Endothelial cell of umbilical vein (primary cell): Measurements from ENCODE around the gene USP35. TPM values are rescaled to one million over a fixed set of nuclear protein-coding genes. Genes with fewer than 3 reads are reported as not detected.

Source experiments
- BruUV-seq: library from RNA; stranded (reverse); fragments of 400-500 nt; replicated peaks from 2 replicates; lab custom pipeline; 2021; lab: Mats Ljungman, UMichigan
- CTCF ChIA-PET: fragments of 300-600, 350-600 bp; sonication (Branson Sonifier 250); formaldehyde crosslinking; loops from one replicate; lab custom pipeline; 2021; ENCODE audit warnings: antibody characterized with exemption, inconsistent platforms; lab: Charles Lee
- POLR2A ChIA-PET: fragments of 300-600, 350-600 bp; sonication (Branson Sonifier 250); formaldehyde crosslinking; loops from one replicate; lab custom pipeline; 2021; ENCODE audit warnings: antibody characterized with exemption, inconsistent platforms; lab: Charles Lee
- DNase-seq: peaks from one replicate; pipeline ENCODE4 v3.0.0-alpha.2; 2011; ENCODE audit warnings: low read depth, low spot score
- FAIRE-seq: peaks from 2 replicates; lab custom pipeline; 2011; peaks lifted over from hg19 to GRCh38; lab: Jason Lieb, UNC
- H2AFZ ChIP-seq: 2 replicates; pipeline ENCODE4 v1.6.0; 2012; ENCODE audit warnings: low read depth, low read length, control low read depth, inconsistent platforms
- H3K27ac ChIP-seq: 2 replicates; pipeline ENCODE4 v1.5.1; 2011; ENCODE audit warnings: low read depth, mild to moderate bottlenecking, control low read depth, low read length, moderate library complexity; ENCODE audit not compliant: insufficient read depth
- H3K27me3 ChIP-seq, 2 experiments: 2 replicates each; pipeline versions ENCODE4 v1.6.0 to v1.6.1; 2011; ENCODE audit warnings: low read length in 2 of 2, mixed read lengths in 1 of 2; ENCODE audit not compliant: control insufficient read depth in 2 of 2, insufficient read depth in 2 of 2
- H3K36me3 ChIP-seq, 2 experiments: 2 replicates in 1 of 2; 3 replicates in 1 of 2; pipeline ENCODE4 v1.5.1; 2011; ENCODE audit warnings: low read length in 2 of 2, mild to moderate bottlenecking in 1 of 2, moderate library complexity in 1 of 2; ENCODE audit not compliant: control insufficient read depth in 2 of 2, insufficient read depth in 2 of 2; ENCODE audit errors: extremely low read depth in 1 of 2
- H3K4me1 ChIP-seq: 3 replicates; pipeline ENCODE4 v1.5.1; 2011; ENCODE audit warnings: mild to moderate bottlenecking, low read length; ENCODE audit not compliant: control insufficient read depth, insufficient read depth; ENCODE audit errors: extremely low read depth
- H3K4me2 ChIP-seq: 2 replicates; pipeline ENCODE4 v1.6.1; 2011; ENCODE audit warnings: low read length, control low read depth, mixed read lengths; ENCODE audit not compliant: insufficient read depth
- H3K4me3 ChIP-seq, 3 experiments: fragments of 200-600 bp in 1 of 3; sonication (generic), shearing (Covaris generic) in 1 of 3; replicated peaks in 1 of 3; 2 replicates each; pipeline ENCODE4 v1.5.1; 2011 to 2016; ENCODE audit warnings: control low read depth in 3 of 3, low read length in 3 of 3, mild to moderate bottlenecking in 2 of 3, inconsistent platforms in 1 of 3, low read depth in 1 of 3, moderate library complexity in 1 of 3; ENCODE audit not compliant: insufficient read depth in 1 of 3
- H3K79me2 ChIP-seq: 2 replicates; pipeline ENCODE4 v1.6.0; 2012; ENCODE audit warnings: low read length, inconsistent platforms; ENCODE audit not compliant: control insufficient read depth, insufficient read depth
- H3K9ac ChIP-seq: replicated peaks from 2 replicates; pipeline ENCODE3; 2011; ENCODE audit warnings: low read length, control low read depth; ENCODE audit not compliant: insufficient read depth; ENCODE audit errors: extremely low read depth
- H3K9me1 ChIP-seq: replicated peaks from 3 replicates; pipeline ENCODE4 v1.6.0; 2011; ENCODE audit warnings: mild to moderate bottlenecking, low read length; ENCODE audit not compliant: control insufficient read depth, insufficient read depth; ENCODE audit errors: extremely low read depth
- H3K9me3 ChIP-seq: replicated peaks from 2 replicates; pipeline ENCODE4 v1.5.1; 2012; ENCODE audit warnings: low read length, inconsistent platforms; ENCODE audit not compliant: control insufficient read depth, insufficient read depth
- H4K20me1 ChIP-seq: replicated peaks from 2 replicates; pipeline ENCODE3; 2011; ENCODE audit warnings: mild to moderate bottlenecking, low read length; ENCODE audit not compliant: control insufficient read depth, insufficient read depth; ENCODE audit errors: extremely low read depth
- CTCF ChIP-seq, 2 donors: IDR thresholded peaks; 1 replicate in 1 of 2; 2 replicates in 1 of 2; pipeline ENCODE4 v1.5.1; 2011; ENCODE audit warnings: low read length in 2 of 2, mild to moderate bottlenecking in 2 of 2, moderate library complexity in 2 of 2, control low read depth in 1 of 2, inconsistent platforms in 1 of 2, low read depth in 1 of 2; ENCODE audit not compliant: insufficient read depth in 1 of 2; ENCODE audit errors: extremely low read depth in 1 of 2
- EZH2 ChIP-seq: IDR thresholded peaks from 2 replicates; pipeline ENCODE4 v1.6.1; 2012; ENCODE audit warnings: borderline replicate concordance, low read depth, mild to moderate bottlenecking, moderate library complexity, low read length, inconsistent platforms; ENCODE audit not compliant: severe bottlenecking
- FOS ChIP-seq: IDR thresholded peaks from 2 replicates; pipeline ENCODE4 v1.6.1; 2011; ENCODE audit warnings: mild to moderate bottlenecking, low read length, moderate library complexity, borderline replicate concordance; ENCODE audit not compliant: insufficient read depth
- GATA2 ChIP-seq: IDR thresholded peaks from 2 replicates; pipeline ENCODE4 v1.7.0; 2011; ENCODE audit warnings: low read depth, mild to moderate bottlenecking, moderate library complexity, mixed read lengths, low read length; ENCODE audit not compliant: insufficient read length, insufficient read depth
- JUN ChIP-seq: IDR thresholded peaks from 2 replicates; pipeline ENCODE4 v1.6.1; 2011; ENCODE audit warnings: borderline replicate concordance, low read depth; ENCODE audit not compliant: insufficient read length, insufficient read depth
- MAX ChIP-seq: IDR thresholded peaks from 2 replicates; pipeline ENCODE4 v1.6.1; 2011; ENCODE audit not compliant: insufficient read depth, insufficient read length
- MYC ChIP-seq: IDR thresholded peaks from one replicate; pipeline ENCODE4 v1.6.1; 2011; ENCODE audit warnings: mild to moderate bottlenecking, low read depth, low read length
- POLR2A ChIP-seq: IDR thresholded peaks from 2 replicates; pipeline ENCODE4 v1.6.1; 2012; ENCODE audit warnings: low read depth, mild to moderate bottlenecking, control low read depth, low read length
- POLR2AphosphoS5 ChIP-seq: IDR thresholded peaks from 2 replicates; pipeline ENCODE4 v1.6.1; 2012; ENCODE audit warnings: low read depth, mild to moderate bottlenecking, control low read depth, low read length, moderate library complexity; ENCODE audit not compliant: insufficient read depth
- dilution Hi-C: fragments of 300-500 bp; cut with MboI; formaldehyde crosslinking; loops from one replicate; pipeline ENCODE4 v1.15.0; 2019; ENCODE audit warnings: low sequenced_read_pairs; ENCODE audit not compliant: extremely low pct_ligation_motif_present
- intact Hi-C: fragments of 100-400 bp; cut with micrococcal nuclease; formaldehyde crosslinking; loops from one replicate; pipeline ENCODE4 v1.10.0; 2022
- polyA plus RNA-seq, 4 experiments: library from polyadenylated mRNA; depleted of rRNA in 3 of 4; stranded (reverse) in 3 of 4; unstranded in 1 of 4; fragments of >200 nt; gene quantifications; 2 replicates each; pipeline versions ENCODE4 v1.2.1 to v1.2.3, GENCODE V29; 2011 to 2012; ENCODE audit warnings: missing spikeins in 1 of 4
- total RNA-seq: library from RNA; stranded (reverse); gene quantifications from 2 replicates; pipeline ENCODE4 v1.2.3, GENCODE V29; 2021

USP35 gene
- total and polyA plus RNA-seq, 2 donors (not counting 3 experiments of a cell fraction or from before 2014, with no cell fraction given), result 8.9 to 12.4 TPM

- intact Hi-C loops (loop anchor here (2.0 kb wide), 3 partner anchors 111 to 235 kb away; partner anchors contain the start of genes GAB2 and NDUFC2), dilution Hi-C loops (no loop called here)
- Histone ChIP-seq H3K4me2 (peak overlapping the region; percentile 87), H3K4me3 (peak overlapping the region in 2 of 3 experiments; percentile 68 to 81), H3K9me1 (no peaks in the 10 kb centered on the region), H3K27me3 (no peaks in the 10 kb centered on the region), H3K27ac (no peak overlapping the region), H3K4me1 (peaks cover 42% of the 10 kb centered on the region), H3K9ac (no peak overlapping the region), H3K79me2 (peaks cover 31% of the 10 kb centered on the region), H2AFZ (no peak overlapping the region), H4K20me1 (no peaks in the 10 kb centered on the region), H3K36me3 (no peaks in the 10 kb centered on the region), H3K9me3 (no peaks in the 10 kb centered on the region)
- ChIA-PET CTCF (interaction anchor here (1.1 to 3.0 kb wide), 4 partner anchors 12 to 375 kb away, joined by 3 to 15 read pairs (median 4); no protein-coding TSS in a partner anchor), POLR2A (no interaction called here)
- no TSS peak for BruUV-seq
- DNase-seq (no peak), FAIRE-seq (no peak)
- TF ChIP-seq JUN (no peak), POLR2A (no peak), MYC (no peak), MAX (no peak), CTCF (IDR thresholded peaks at IDR 0.05; ENCODE audit: extremely low read depth in 1 of 2, insufficient read depth in 1 of 2, low read depth in 1 of 2, low read length in 2 of 2) (no peak), POLR2AphosphoS5 (no peak), GATA2 (no peak), FOS (no peak), EZH2 (no peak)
Observed at GRCh38 chr11:78189851-78190250, 1.1 kb downstream of the USP35 start.
